Dedifferentiated amniotic fluid mesenchymal stem cell (primary cell): ENCODE measurements around the gene EMID1.
"Not testable (repeated sequence)": the region's sequence is repeated elsewhere in the genome, so short reads cannot be mapped to it uniquely, and the experiment has no call there.

Experiments used
- DNase-seq: peaks from one replicate; pipeline ENCODE4 v3.0.0-alpha.2; 2016; ENCODE audit errors: extremely low spot score

The EMID1 gene

GRCh38 chr22:29211066-29211465 lies 5.4 kb downstream of the EMID1 start:
- DNase-seq = no peak

GRCh38 chr22:29211466-29211865 lies 5.8 kb downstream of the EMID1 start:
- no peak for DNase-seq

GRCh38 chr22:29212743-29213142 lies 7.0 kb downstream of the EMID1 start:
- no peak for DNase-seq

GRCh38 chr22:29213493-29213892 lies 7.8 kb downstream of the EMID1 start:
- no peak for DNase-seq

- DNase-seq = no peak
Measured at GRCh38 chr22:29214232-29214631, 8.5 kb downstream of the EMID1 start.

- no peak for DNase-seq
Measured at GRCh38 chr22:29215012-29215860, 9.5 kb downstream of the EMID1 start.

GRCh38 chr22:29216011-29216872 lies 10.5 kb downstream of the EMID1 start:
- DNase-seq = no peak

- peak; percentile 17 for DNase-seq
Measured at GRCh38 chr22:29216873-29217666, 11.4 kb downstream of the EMID1 start.

- DNase-seq = no peak
Measured at GRCh38 chr22:29217827-29218757, 12.4 kb downstream of the EMID1 start.

GRCh38 chr22:29218758-29219408 lies 13.2 kb downstream of the EMID1 start:
- DNase-seq = no peak

GRCh38 chr22:29219409-29219782 lies 13.7 kb downstream of the EMID1 start:
- not testable (repeated sequence) for DNase-seq

GRCh38 chr22:29219881-29220670 lies 14.4 kb downstream of the EMID1 start:
- no peak for DNase-seq

GRCh38 chr22:29224121-29224858 lies 18.6 kb downstream of the EMID1 start:
- DNase-seq = no peak

GRCh38 chr22:29224859-29225410 lies 19.2 kb downstream of the EMID1 start:
- DNase-seq = no peak

GRCh38 chr22:29225422-29226090 lies 19.9 kb downstream of the EMID1 start:
- DNase-seq = no peak

GRCh38 chr22:29226351-29226981 lies 20.8 kb downstream of the EMID1 start:
- DNase-seq = no peak
